IMR-90 (cell line): Measurements from ENCODE around the gene TP53AIP1. TPM values are rescaled to one million over a fixed set of nuclear protein-coding genes. Genes with fewer than 3 reads are reported as not detected.

Source experiments
- ATAC-seq: fragments of 200-7000 bp; cut with Tn5 transposase; 2 replicates; pipeline ENCODE4 v1.9.1; 2020; ENCODE audit warnings: low read depth, mild to moderate bottlenecking, moderate library complexity
- BruUV-seq: library from RNA; stranded (reverse); fragments of 400-500 nt; replicated peaks from 2 replicates; lab custom pipeline; 2021; lab: Mats Ljungman, UMichigan
- CTCF ChIA-PET: fragments of 300-600 bp; formaldehyde crosslinking; extraction: SDS; loops from one replicate; lab custom pipeline; 2021; ENCODE audit warnings: antibody characterized with exemption; lab: Yijun Ruan, JAX
- POLR2A ChIA-PET: fragments of 300-600 bp; sonication (Branson Sonifier 250); formaldehyde crosslinking; loops from one replicate; lab custom pipeline; 2022; ENCODE audit warnings: antibody characterized with exemption; ENCODE audit not compliant: unreplicated experiment; lab: Charles Lee
- DNase-seq: peaks from one replicate; pipeline ENCODE4 v3.0.0; 2013
- H2AFZ ChIP-seq: replicated peaks from 2 replicates; pipeline ENCODE3; 2013; ENCODE audit warnings: low read length, mild to moderate bottlenecking; ENCODE audit not compliant: poor library complexity
- H2AK5ac ChIP-seq: 2 replicates; pipeline ENCODE4 v1.6.1; 2013; ENCODE audit warnings: low read depth, low read length, inconsistent platforms
- H2AK9ac ChIP-seq: replicated peaks from 2 replicates; pipeline ENCODE3; 2013; ENCODE audit warnings: mild to moderate bottlenecking, low read depth, low read length, moderate library complexity; ENCODE audit not compliant: poor library complexity
- H2BK120ac ChIP-seq: 2 replicates; pipeline ENCODE4 v1.6.1; 2013; ENCODE audit warnings: low read depth, low read length, inconsistent platforms
- H2BK15ac ChIP-seq: 3 replicates; pipeline ENCODE4 v1.6.1; 2013; ENCODE audit warnings: low read depth, low read length, inconsistent platforms
- H2BK20ac ChIP-seq: 2 replicates; pipeline ENCODE4 v1.6.1; 2013; ENCODE audit warnings: low read depth, mild to moderate bottlenecking, inconsistent platforms, low read length, moderate library complexity
- H2BK5ac ChIP-seq: 2 replicates; pipeline ENCODE4 v1.6.1; 2013; ENCODE audit warnings: mild to moderate bottlenecking, low read depth, low read length, inconsistent platforms; ENCODE audit not compliant: poor library complexity, severe bottlenecking
- H3K14ac ChIP-seq: replicated peaks from 2 replicates; pipeline ENCODE4 v1.6.1; 2013; ENCODE audit warnings: low read depth, low read length, inconsistent platforms
- H3K18ac ChIP-seq: 2 replicates; pipeline ENCODE4 v1.6.1; 2013; ENCODE audit warnings: low read depth, low read length, control low read depth
- H3K23ac ChIP-seq: 2 replicates; pipeline ENCODE4 v1.6.1; 2013; ENCODE audit warnings: low read depth, low read length, inconsistent platforms
- H3K27ac ChIP-seq: 2 replicates; pipeline ENCODE4 v1.5.1; 2013; ENCODE audit warnings: mild to moderate bottlenecking, control low read depth, low read length; ENCODE audit not compliant: insufficient read depth
- H3K27me3 ChIP-seq: 2 replicates; pipeline ENCODE4 v1.6.1; 2013; ENCODE audit warnings: low read length; ENCODE audit not compliant: control insufficient read depth, insufficient read depth
- H3K36me3 ChIP-seq: 2 replicates; pipeline ENCODE4 v1.6.1; 2013; ENCODE audit warnings: low read length, mixed read lengths; ENCODE audit not compliant: control insufficient read depth, insufficient read depth
- H3K4ac ChIP-seq: 2 replicates; pipeline ENCODE4 v1.6.1; 2013; ENCODE audit warnings: low read depth, low read length, inconsistent platforms
- H3K4me1 ChIP-seq: 2 replicates; pipeline ENCODE4 v1.6.1; 2013; ENCODE audit warnings: low read length, mixed read lengths; ENCODE audit not compliant: control insufficient read depth, insufficient read depth
- H3K4me2 ChIP-seq: 2 replicates; pipeline ENCODE4 v1.6.1; 2013; ENCODE audit warnings: low read depth, mild to moderate bottlenecking, control low read depth, low read length, moderate library complexity
- H3K4me3 ChIP-seq: 2 replicates; pipeline ENCODE4 v1.5.1; 2013; ENCODE audit warnings: low read depth, mild to moderate bottlenecking, control low read depth, low read length, moderate library complexity; ENCODE audit not compliant: insufficient read depth
- H3K56ac ChIP-seq: 2 replicates; pipeline ENCODE4 v1.6.1; 2013; ENCODE audit warnings: low read length, inconsistent platforms; ENCODE audit not compliant: insufficient read depth; ENCODE audit errors: extremely low read depth
- H3K79me1 ChIP-seq, 2 experiments: 2 replicates each; pipeline ENCODE4 v1.6.1; 2013; ENCODE audit warnings: low read length in 2 of 2, inconsistent platforms in 1 of 2, low read depth in 1 of 2
- H3K9ac ChIP-seq: 2 replicates; pipeline ENCODE4 v1.6.1; 2013; ENCODE audit warnings: low read depth, low read length, control low read depth
- H3K9me1 ChIP-seq: 2 replicates; pipeline ENCODE4 v1.6.1; 2013; ENCODE audit warnings: low read length, inconsistent platforms; ENCODE audit not compliant: insufficient read depth
- H3K9me3 ChIP-seq: 2 replicates; pipeline ENCODE4 v1.6.1; 2013; ENCODE audit warnings: low read length; ENCODE audit not compliant: control insufficient read depth, insufficient read depth
- H4K20me1 ChIP-seq: 2 replicates; pipeline ENCODE4 v1.6.1; 2013; ENCODE audit warnings: low read length, inconsistent platforms; ENCODE audit not compliant: insufficient read depth
- H4K5ac ChIP-seq: 2 replicates; pipeline ENCODE4 v1.6.1; 2013; ENCODE audit warnings: mild to moderate bottlenecking, low read depth, low read length, control low read depth
- H4K8ac ChIP-seq, 2 experiments: 2 replicates each; pipeline ENCODE4 v1.6.1; 2013; ENCODE audit warnings: low read depth in 2 of 2, low read length in 2 of 2, control low read depth in 1 of 2, inconsistent platforms in 1 of 2
- H4K91ac ChIP-seq: 2 replicates; pipeline ENCODE4 v1.6.1; 2013; ENCODE audit warnings: low read depth, low read length, inconsistent platforms; ENCODE audit not compliant: insufficient read depth
- BHLHE40 ChIP-seq: fragments of 150-350 bp; IDR thresholded peaks from 2 replicates; pipeline ENCODE4 v1.6.1; 2016; ENCODE audit warnings: mild to moderate bottlenecking, low read depth, low read length
- CEBPB ChIP-seq: IDR thresholded peaks from 2 replicates; pipeline ENCODE4 v1.6.1; 2012; ENCODE audit warnings: low read depth, low read length, improper control_type of control experiment
- CHD1 ChIP-seq: IDR thresholded peaks from 2 replicates; pipeline ENCODE4 v1.6.1; 2012; ENCODE audit warnings: low read depth, low read length, improper control_type of control experiment
- CTCF ChIP-seq: conservative IDR thresholded peaks from 2 replicates; pipeline ENCODE4 v1.5.1; 2012; ENCODE audit warnings: mild to moderate bottlenecking, low read depth, low read length, improper control_type of control experiment
- ELK1 ChIP-seq: fragments of 150-350 bp; IDR thresholded peaks from 2 replicates; pipeline ENCODE4 v1.6.1; 2016; ENCODE audit warnings: low read depth, mild to moderate bottlenecking, low read length, moderate library complexity, borderline replicate concordance
- FOS ChIP-seq: fragments of 150-350 bp; IDR thresholded peaks from 2 replicates; pipeline ENCODE4 v1.6.1; 2016; ENCODE audit warnings: low read depth, low read length
- MAFK ChIP-seq: IDR thresholded peaks from 2 replicates; pipeline ENCODE4 v1.6.1; 2012; ENCODE audit warnings: low read depth, low read length, improper control_type of control experiment
- MAZ ChIP-seq: IDR thresholded peaks from 2 replicates; pipeline ENCODE4 v1.6.1; 2012; ENCODE audit warnings: low read depth, mild to moderate bottlenecking, low read length, improper control_type of control experiment, moderate library complexity, borderline replicate concordance
- MXI1 ChIP-seq: IDR thresholded peaks from 2 replicates; pipeline ENCODE4 v1.6.1; 2012; ENCODE audit warnings: low read depth, mild to moderate bottlenecking, low read length, moderate library complexity, borderline replicate concordance
- NFE2L2 ChIP-seq: fragments of 150-350 bp; IDR thresholded peaks from 2 replicates; pipeline ENCODE4 v1.6.1; 2016; ENCODE audit warnings: low read depth, mild to moderate bottlenecking, low read length
- POLR2A ChIP-seq: IDR thresholded peaks from 2 replicates; pipeline ENCODE4 v1.6.1; 2012; ENCODE audit warnings: mild to moderate bottlenecking, low read depth, low read length
- RAD21 ChIP-seq: IDR thresholded peaks from 2 replicates; pipeline ENCODE4 v1.6.1; 2012; ENCODE audit warnings: low read length, improper control_type of control experiment
- RCOR1 ChIP-seq: IDR thresholded peaks from 2 replicates; pipeline ENCODE4 v1.6.1; 2012; ENCODE audit warnings: mild to moderate bottlenecking, low read length, improper control_type of control experiment; ENCODE audit not compliant: insufficient replicate concordance
- RFX5 ChIP-seq: IDR thresholded peaks from 2 replicates; pipeline ENCODE4 v1.8.0; 2012; ENCODE audit warnings: low read depth, mild to moderate bottlenecking, low read length, moderate library complexity
- SMC3 ChIP-seq: fragments of 150-350 bp; IDR thresholded peaks from 2 replicates; pipeline ENCODE4 v1.6.1; 2016; ENCODE audit warnings: low read depth, mild to moderate bottlenecking, antibody characterized with exemption, low read length, moderate library complexity
- USF2 ChIP-seq: fragments of 150-350 bp; IDR thresholded peaks from 2 replicates; pipeline ENCODE4 v1.6.1; 2017; ENCODE audit warnings: mild to moderate bottlenecking, antibody characterized with exemption, low read length, low read depth
- WGBS, 2 experiments: methylation state at CpG; one replicate each; pipeline versions ENCODE4 v1.1.5 to v1.1.7; 2013; ENCODE audit warnings: missing lambda C conversion rate in 2 of 2; ENCODE audit not compliant: insufficient read length in 1 of 2; ENCODE audit errors: extremely low coverage in 2 of 2; 5-methylcytosine and 5-hydroxymethylcytosine counted together
- dilution Hi-C: fragments of 300-500 bp; cut with HindIII; formaldehyde crosslinking; loops from one replicate; pipeline ENCODE4 v1.14.3; 2018; ENCODE audit warnings: low sequenced_read_pairs; ENCODE audit not compliant: unreplicated experiment
- in situ Hi-C: fragments of 300-500 bp; cut with MboI; formaldehyde crosslinking; loops from 3 replicates; pipeline ENCODE4 v1.14.3; 2019; ENCODE audit warnings: low sequenced_read_pairs, inconsistent platforms, mixed read lengths
- intact Hi-C: fragments of 100-400 bp; cut with micrococcal nuclease; formaldehyde crosslinking; loops from 2 replicates; pipeline ENCODE4 v1.10.0; 2022
- polyA plus RNA-seq, 3 experiments: library from polyadenylated mRNA; depleted of rRNA; stranded (reverse); fragments of >200 nt; gene quantifications; 2 replicates each; pipeline ENCODE4 v1.2.3, GENCODE V29; 2012; ENCODE audit warnings: low replicate concordance in 1 of 3
- total RNA-seq: library from RNA; depleted of rRNA; stranded (reverse); fragments of >200 nt; gene quantifications from 2 replicates; pipeline ENCODE4 v1.2.3, GENCODE V29; 2012

Gene TP53AIP1
- total and polyA plus RNA-seq, 2 of the 4 experiments (the other 2 are of a cell fraction), result not detected

GRCh38 chr11:128915149-128915521 is 27.5 kb downstream of the TP53AIP1 start:
- BruUV-seq, result no TSS peak
- peaks cover 8% of the 10 kb centered on the region for H3K4me1 ChIP-seq
- H3K4me3 ChIP-seq, result no peak overlapping the region
- ChIA-PET CTCF (no interaction called here), POLR2A (no interaction called here)
- no peak overlapping the region for H2BK15ac ChIP-seq
- DNase-seq, result no peak
- no peak for ATAC-seq
- no peak overlapping the region for H3K9ac ChIP-seq
- in situ Hi-C loops (no loop called here), intact Hi-C loops (no loop called here), dilution Hi-C loops (no loop called here)
- H3K23ac ChIP-seq, result no peak overlapping the region
- H3K18ac ChIP-seq, result no peak overlapping the region
- H2BK20ac ChIP-seq, result no peak overlapping the region
- WGBS, 2 experiments, result 14% methylated on average over 1 of the region's 6 CpGs; no CpG with 5 or more reads in 1 of the 2 experiments
- H3K36me3 ChIP-seq, result no peaks in the 10 kb centered on the region
- no peak overlapping the region for H3K27ac ChIP-seq
- no peak overlapping the region for H4K5ac ChIP-seq
- no peak overlapping the region for H2BK5ac ChIP-seq
- peaks cover 4% of the 10 kb centered on the region; the same call in 1 of the 2 replicates for H3K9me1 ChIP-seq
- TF ChIP-seq NFE2L2 (no peak), RAD21 (no peak), BHLHE40 (no peak), ELK1 (no peak), CHD1 (no peak), USF2 (no peak), CEBPB (no peak), MAZ (no peak), RFX5 (no peak), POLR2A (no peak), MXI1 (no peak), FOS (no peak), CTCF (no peak), MAFK (no peak), RCOR1 (no peak), SMC3 (no peak)
- H3K4me2 ChIP-seq, result no peak overlapping the region
- H3K79me1 ChIP-seq, result no peaks in the 10 kb centered on the region
- H2AK9ac ChIP-seq, result no peak overlapping the region
- H3K4ac ChIP-seq, result no peak overlapping the region
- no peak overlapping the region for H4K91ac ChIP-seq
- H2BK120ac ChIP-seq, result no peak overlapping the region
- no peak overlapping the region for H3K14ac ChIP-seq
- no peak overlapping the region for H2AFZ ChIP-seq
- H2AK5ac ChIP-seq, result no peak overlapping the region
- no peak overlapping the region for H4K8ac ChIP-seq
- H4K20me1 ChIP-seq, result no peaks in the 10 kb centered on the region
- no peak overlapping the region for H3K56ac ChIP-seq
- peaks cover 3% of the 10 kb centered on the region; the same call in 1 of the 2 replicates for H3K9me3 ChIP-seq
- H3K27me3 ChIP-seq, result peaks cover 40% of the 10 kb centered on the region
